Measurements from ENCODE around the gene ATP8A2.

- TF ChIP-seq CTCF (IDR thresholded peaks at IDR 0.05; ENCODE audit: poor library complexity, severe bottlenecking): no peak
- TF ChIP-seq REST (IDR thresholded peaks at IDR 0.05; ENCODE audit: borderline replicate concordance): no peak
- no peak for TF ChIP-seq POLR2AphosphoS5 (IDR thresholded peaks at IDR 0.05)
- TF ChIP-seq EP300 (conservative IDR thresholded peaks at IDR 0.05; ENCODE audit: poor library complexity, severe bottlenecking): no peak
- TF ChIP-seq TAF1 (IDR thresholded peaks at IDR 0.05; ENCODE audit: low read depth): no peak
- TF ChIP-seq MXI1 (conservative IDR thresholded peaks at IDR 0.05; ENCODE audit: poor library complexity, severe bottlenecking): no peak
- TF ChIP-seq RAD21 (conservative IDR thresholded peaks at IDR 0.05): no peak
- no peak for TF ChIP-seq EZH2 (IDR thresholded peaks at IDR 0.05; ENCODE audit: borderline replicate concordance, insufficient read depth, low read length, poor library complexity, severe bottlenecking)
These were observed 496.7 kb downstream of the ATP8A2 start for GRCh38 chr13:25868490-25868889.
